ENCODE results near the gene MED4.
A peak's percentile ranks its signal among the peaks of the same experiment; 100 is the strongest.
"Not testable (repeated sequence)": the region's sequence is repeated elsewhere in the genome, so short reads cannot be mapped to it uniquely, and the experiment has no call there.

The MED4 gene

GRCh38 chr13:48093588-48093987 lies 1.3 kb downstream of the MED4 start:
- no peak for DNase-seq

- DNase-seq, result no peak
These were observed 8.6 kb downstream of the MED4 start for GRCh38 chr13:48086272-48086671.

- DNase-seq, result no peak
These were observed 13.2 kb downstream of the MED4 start for GRCh38 chr13:48081739-48082138.

- DNase-seq, result no peak
These were observed 16.6 kb downstream of the MED4 start for GRCh38 chr13:48078251-48078656.

GRCh38 chr13:48074006-48074405 lies 20.9 kb downstream of the MED4 start:
- DNase-seq, result no peak

- no peak for DNase-seq
These were observed 22.1 kb downstream of the MED4 start for GRCh38 chr13:48072787-48073186.

- DNase-seq, result no peak
These were observed 22.6 kb downstream of the MED4 start for GRCh38 chr13:48072304-48072703.

GRCh38 chr13:48070942-48071341 lies 24.0 kb downstream of the MED4 start:
- DNase-seq, result no peak

- no peak for DNase-seq
These were observed 25.3 kb downstream of the MED4 start for GRCh38 chr13:48069573-48069972.

GRCh38 chr13:48068952-48069351 lies 26.0 kb downstream of the MED4 start:
- DNase-seq, result no peak

- no peak for DNase-seq
These were observed 26.9 kb downstream of the MED4 start for GRCh38 chr13:48068036-48068435.

GRCh38 chr13:48066310-48066989 lies 28.5 kb downstream of the MED4 start:
- DNase-seq, result no peak

GRCh38 chr13:48059951-48060350 lies 35.0 kb downstream of the MED4 start:
- not testable (repeated sequence) for DNase-seq

GRCh38 chr13:48058536-48058935 lies 36.4 kb downstream of the MED4 start:
- DNase-seq, result not testable (repeated sequence)

- no peak for DNase-seq
These were observed 39.2 kb downstream of the MED4 start for GRCh38 chr13:48055712-48056111.

- no peak for DNase-seq
These were observed 40.3 kb downstream of the MED4 start for GRCh38 chr13:48054601-48055000.

- no peak for DNase-seq
These were observed 44.4 kb downstream of the MED4 start for GRCh38 chr13:48050550-48050949.

- DNase-seq, result no peak
These were observed 51.0 kb downstream of the MED4 start for GRCh38 chr13:48043789-48044503.

GRCh38 chr13:48042894-48043293 lies 52.0 kb downstream of the MED4 start:
- no peak for DNase-seq

- DNase-seq, result no peak
These were observed 54.0 kb downstream of the MED4 start for GRCh38 chr13:48040896-48041295.

- no peak for DNase-seq
These were observed 54.9 kb downstream of the MED4 start for GRCh38 chr13:48040049-48040448.

- no peak for DNase-seq
These were observed 56.1 kb downstream of the MED4 start for GRCh38 chr13:48038761-48039160.

GRCh38 chr13:48037346-48038173 lies 57.3 kb downstream of the MED4 start, which contains the start of gene NUDT15:
NUDT15 (plus strand) TSS chr13:48037726; CDS start chr13:48037747, 21 bp downstream.
- DNase-seq, result peak; percentile 90

- DNase-seq, result no peak
These were observed 65.0 kb downstream of the MED4 start for GRCh38 chr13:48029859-48030258.
